ENCODE data around the gene AFMID.
"Not testable (repeated sequence)": the region's sequence is repeated elsewhere in the genome, so short reads cannot be mapped to it uniquely, and the experiment has no call there.

Gene AFMID

GRCh38 chr17:78224231-78225087, 37.3 kb downstream of the AFMID start:
- DNase-seq = no peak

GRCh38 chr17:78225088-78225865, 38.1 kb downstream of the AFMID start:
- no peak for DNase-seq

- DNase-seq = no peak
Measured at GRCh38 chr17:78226055-78226758, 39.0 kb downstream of the AFMID start.

GRCh38 chr17:78226759-78227454, 39.7 kb downstream of the AFMID start:
- DNase-seq = no peak

- no peak for DNase-seq
Measured at GRCh38 chr17:78227455-78227916, 40.3 kb downstream of the AFMID start.

GRCh38 chr17:78228176-78228575, 41.0 kb downstream of the AFMID start:
- DNase-seq = no peak

- DNase-seq = no peak
Measured at GRCh38 chr17:78230252-78230962, 43.2 kb downstream of the AFMID start.

- DNase-seq = no peak
Measured at GRCh38 chr17:78230996-78231935, 44.1 kb downstream of the AFMID start, which contains the start of gene TMEM235. Gene TMEM235, plus strand, starts transcription at chr17:78231631. Its CDS starts 393 bp downstream, at chr17:78232024.

- no peak for DNase-seq
Measured at GRCh38 chr17:78231991-78232858, 45.1 kb downstream of the AFMID start.

GRCh38 chr17:78232859-78233173, 45.7 kb downstream of the AFMID start:
- DNase-seq = no peak

GRCh38 chr17:78233678-78234077, 46.5 kb downstream of the AFMID start:
- DNase-seq = no peak

GRCh38 chr17:78234261-78234865, 47.2 kb downstream of the AFMID start:
- no peak for DNase-seq

GRCh38 chr17:78235022-78235421, 47.9 kb downstream of the AFMID start:
- DNase-seq = not testable (repeated sequence)

- no peak for DNase-seq
Measured at GRCh38 chr17:78235885-78236284, 48.7 kb downstream of the AFMID start.

GRCh38 chr17:78236362-78237127, 49.4 kb downstream of the AFMID start:
- no peak for DNase-seq

GRCh38 chr17:78237401-78238012, 50.3 kb downstream of the AFMID start:
- DNase-seq = no peak

GRCh38 chr17:78238823-78239488, 51.8 kb downstream of the AFMID start:
- no peak for DNase-seq

Data from NCI-H526 treated with DMSO at 0.1 percent for 48 hours (cell line).